HG02885 (cell line): ENCODE results near the gene AUTS2.

Experiments used
- ATAC-seq: cut with Tn5 transposase; IDR thresholded peaks from one replicate; pipeline ENCODE4 v1.9.1; 2021; ENCODE audit warnings: mild to moderate bottlenecking; ENCODE audit not compliant: unreplicated experiment, poor library complexity

Gene AUTS2

GRCh38 chr7:70778585-70778984 is 1180.3 kb downstream of the AUTS2 start:
- no peak for ATAC-seq

DNA sequence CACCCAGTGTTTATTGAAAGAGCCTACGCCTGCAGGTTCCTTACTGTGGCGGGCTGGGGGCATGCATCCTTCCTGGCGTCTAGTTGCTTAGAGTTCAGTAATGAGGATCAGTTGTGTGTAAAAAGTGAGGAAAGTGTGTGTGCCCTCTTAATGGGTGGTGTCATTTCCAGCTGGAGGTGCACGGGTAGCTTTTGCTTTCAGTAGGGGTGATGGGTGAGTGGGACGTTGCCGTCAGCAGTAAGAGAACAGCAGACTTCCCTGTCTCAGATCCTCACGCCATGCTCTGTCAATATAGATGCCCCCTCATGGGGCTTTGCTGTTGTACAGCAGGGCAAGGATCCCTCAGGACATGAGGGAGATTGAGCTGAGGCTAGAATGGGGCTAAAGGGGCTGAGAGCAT is 1181.0 kb downstream of the AUTS2 start:
- no peak for ATAC-seq

- no peak for ATAC-seq
Observed at GRCh38 chr7:70781922-70782311, 1183.6 kb downstream of the AUTS2 start.

DNA sequence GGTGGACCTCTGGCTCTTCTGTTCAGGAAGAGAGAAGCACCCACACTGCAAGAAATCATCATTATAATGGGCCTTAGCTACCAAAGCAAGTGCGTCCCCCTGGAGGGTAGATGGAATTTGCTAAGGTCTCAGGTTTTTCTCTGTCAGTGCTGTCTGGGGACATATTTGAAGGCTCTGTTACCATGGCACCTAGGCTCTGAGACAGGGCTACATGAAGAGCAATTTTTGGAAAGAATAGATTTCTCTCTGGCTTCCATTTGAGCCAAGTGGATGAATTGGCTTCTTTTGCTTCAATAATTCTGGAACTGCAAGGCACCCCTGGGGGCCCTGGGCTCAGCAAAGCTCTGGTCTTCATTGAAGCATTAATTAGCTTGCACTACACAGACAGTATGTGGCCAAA is 1184.5 kb downstream of the AUTS2 start:
- no peak for ATAC-seq

GRCh38 chr7:70785427-70785826 is 1187.2 kb downstream of the AUTS2 start:
- no peak for ATAC-seq

GRCh38 chr7:70786076-70786475 is 1187.8 kb downstream of the AUTS2 start:
- ATAC-seq = no peak

DNA sequence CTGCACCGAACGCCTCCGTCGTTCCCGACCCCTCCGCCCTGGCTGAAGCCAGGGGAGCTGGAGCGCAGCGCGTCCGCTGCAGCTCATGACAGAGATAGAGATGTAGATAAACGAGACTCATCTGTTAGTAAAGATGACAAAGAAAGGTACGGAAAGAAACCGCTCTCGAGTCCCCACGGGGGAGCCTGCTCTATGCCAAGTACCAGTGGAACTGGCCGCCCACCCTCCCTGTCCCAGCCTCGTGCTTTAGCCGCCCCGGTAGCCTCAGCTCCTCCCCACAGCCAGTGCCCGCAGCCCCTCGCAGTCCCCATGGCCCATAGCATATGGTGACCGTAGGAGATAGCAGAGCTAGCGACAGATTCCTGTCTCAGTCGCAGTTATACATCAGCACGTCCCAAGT is 1189.0 kb downstream of the AUTS2 start:
- no peak for ATAC-seq

DNA sequence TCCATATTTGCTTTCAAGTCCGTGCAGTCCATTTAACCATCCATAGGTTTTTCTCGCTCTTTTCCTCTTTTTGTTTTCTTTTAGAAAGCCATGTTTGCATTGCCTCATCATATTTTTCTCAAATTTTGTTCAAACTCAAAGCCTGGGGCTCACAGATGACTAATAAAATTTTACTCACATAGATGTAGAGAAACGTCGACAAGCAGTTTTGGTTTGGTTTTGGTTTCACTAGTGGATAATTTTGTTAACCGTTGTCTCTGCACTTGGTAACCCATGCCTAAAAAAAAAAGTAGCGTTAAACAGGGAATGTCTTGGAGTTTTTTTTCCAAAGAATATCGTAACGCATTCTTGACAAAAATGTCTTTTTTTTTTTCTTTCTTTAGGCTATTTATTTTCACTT is 1189.5 kb downstream of the AUTS2 start:
- ATAC-seq = no peak

GRCh38 chr7:70788276-70788675 is 1190.0 kb downstream of the AUTS2 start:
- ATAC-seq = no peak

DNA sequence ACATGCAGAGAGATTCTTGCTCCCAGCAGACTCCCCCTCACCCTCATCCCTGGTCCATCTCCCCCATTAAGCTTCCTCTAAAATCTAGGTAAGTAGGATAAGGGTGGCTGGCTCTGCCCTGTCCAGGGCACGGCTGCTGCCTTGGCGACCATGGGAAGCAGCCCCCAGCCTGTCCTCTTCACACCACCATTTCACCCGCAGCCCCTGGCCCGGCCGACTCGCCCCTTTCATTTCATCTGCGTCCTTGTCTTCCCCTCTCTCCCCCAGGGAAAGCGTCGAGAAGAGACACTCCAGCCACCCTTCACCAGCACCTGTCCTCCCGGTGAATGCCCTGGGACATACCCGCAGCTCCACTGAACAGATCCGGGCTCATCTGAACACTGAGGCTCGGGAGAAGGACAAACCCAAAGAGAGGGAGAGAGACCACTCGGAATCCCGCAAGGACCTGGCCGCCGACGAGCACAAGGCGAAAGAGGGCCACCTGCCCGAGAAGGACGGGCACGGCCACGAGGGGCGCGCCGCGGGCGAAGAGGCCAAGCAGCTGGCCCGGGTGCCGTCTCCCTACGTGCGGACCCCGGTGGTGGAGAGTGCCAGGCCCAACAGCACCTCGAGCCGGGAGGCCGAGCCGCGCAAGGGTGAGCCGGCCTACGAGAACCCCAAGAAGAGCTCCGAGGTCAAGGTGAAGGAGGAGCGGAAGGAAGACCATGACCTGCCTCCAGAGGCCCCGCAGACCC is 1191.4 kb downstream of the AUTS2 start:
- no peak for ATAC-seq

DNA sequence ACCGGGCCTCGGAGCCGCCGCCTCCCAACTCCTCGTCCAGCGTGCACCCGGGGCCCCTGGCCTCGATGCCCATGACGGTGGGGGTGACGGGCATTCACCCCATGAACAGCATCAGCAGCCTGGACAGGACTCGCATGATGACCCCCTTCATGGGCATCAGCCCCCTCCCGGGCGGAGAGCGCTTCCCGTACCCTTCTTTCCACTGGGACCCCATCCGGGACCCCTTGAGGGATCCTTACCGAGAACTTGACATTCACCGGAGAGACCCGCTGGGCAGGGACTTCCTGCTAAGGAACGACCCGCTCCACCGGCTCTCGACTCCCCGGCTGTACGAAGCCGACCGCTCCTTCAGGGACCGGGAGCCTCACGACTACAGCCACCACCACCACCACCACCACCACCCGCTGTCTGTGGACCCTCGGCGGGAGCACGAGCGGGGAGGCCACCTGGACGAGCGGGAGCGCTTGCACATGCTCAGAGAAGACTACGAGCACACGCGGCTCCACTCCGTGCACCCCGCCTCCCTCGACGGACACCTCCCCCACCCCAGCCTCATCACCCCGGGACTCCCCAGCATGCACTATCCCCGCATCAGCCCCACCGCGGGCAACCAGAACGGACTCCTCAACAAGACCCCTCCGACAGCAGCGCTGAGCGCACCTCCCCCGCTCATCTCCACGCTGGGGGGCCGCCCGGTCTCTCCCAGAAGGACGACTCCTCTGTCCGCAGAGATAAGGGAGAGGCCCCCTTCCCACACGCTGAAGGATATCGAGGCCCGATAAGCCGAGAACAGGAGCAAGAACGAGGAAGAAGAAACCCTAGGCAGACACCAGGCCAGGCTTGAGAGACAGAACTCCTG is 1192.2 kb downstream of the AUTS2 start:
- ATAC-seq = no peak

- ATAC-seq = no peak
Observed at GRCh38 chr7:70791341-70791740, 1193.1 kb downstream of the AUTS2 start.

DNA sequence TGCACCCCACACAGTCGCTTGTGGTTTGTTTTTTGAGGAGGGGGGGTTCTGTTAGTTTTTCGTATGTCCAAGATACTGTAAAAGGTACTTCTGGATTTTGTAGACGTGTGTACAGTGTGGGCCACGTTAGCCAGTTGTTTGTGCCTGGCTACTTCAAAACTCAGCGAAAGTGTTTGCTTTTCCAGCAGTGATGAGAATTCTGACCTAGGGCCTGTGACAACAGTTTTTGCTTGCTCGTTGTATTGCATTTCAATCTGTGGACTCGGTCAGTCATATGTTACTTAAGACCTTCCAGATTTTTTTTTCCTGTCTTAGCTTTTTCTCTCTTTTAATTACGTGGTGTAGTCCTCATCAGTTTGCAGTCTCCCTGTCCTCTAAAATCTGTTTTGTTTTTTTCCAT is 1194.8 kb downstream of the AUTS2 start:
- ATAC-seq = no peak

DNA sequence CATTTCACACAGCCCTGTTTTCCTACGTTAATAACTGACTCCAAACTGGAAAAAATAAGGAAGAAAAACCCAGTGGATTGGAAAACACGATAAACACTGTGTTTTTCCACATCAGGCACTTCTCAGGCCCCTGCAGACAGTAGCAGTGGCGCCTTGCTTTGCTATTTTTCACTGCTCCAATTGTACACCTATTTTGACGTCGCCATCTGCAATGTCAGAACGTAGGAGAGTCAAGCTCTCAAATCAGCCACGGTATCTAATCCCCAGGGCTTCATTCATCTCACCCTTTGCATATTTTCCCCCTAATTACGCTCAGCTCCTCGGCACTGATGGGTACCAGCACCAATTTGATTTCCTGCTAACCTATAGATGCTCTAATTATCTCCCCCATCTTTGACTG is 1195.5 kb downstream of the AUTS2 start:
- no peak for ATAC-seq

DNA sequence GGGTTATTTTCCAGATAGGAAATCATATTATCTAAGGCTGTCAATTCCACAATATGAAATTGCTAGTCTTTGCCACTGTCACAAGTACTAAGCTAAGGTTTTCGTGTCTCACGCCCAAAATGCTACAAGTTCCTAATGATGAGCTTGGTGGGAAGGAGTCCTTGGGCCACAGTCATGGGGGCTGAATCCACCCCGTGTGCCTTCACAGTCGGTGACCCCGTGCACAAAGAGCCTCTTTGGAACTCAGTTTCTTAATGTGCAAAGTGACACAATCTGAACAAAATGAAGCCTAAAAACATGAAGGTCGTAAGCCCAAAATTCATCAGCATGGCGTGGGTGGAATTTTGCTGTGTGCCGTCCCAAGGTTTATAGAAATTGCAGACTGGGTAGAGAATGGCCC is 1196.7 kb downstream of the AUTS2 start:
- ATAC-seq = no peak

GRCh38 chr7:70795948-70796347 is 1197.7 kb downstream of the AUTS2 start:
- ATAC-seq = no peak

- no peak for ATAC-seq
Observed at GRCh38 chr7:70797109-70797514, 1198.8 kb downstream of the AUTS2 start.

DNA sequence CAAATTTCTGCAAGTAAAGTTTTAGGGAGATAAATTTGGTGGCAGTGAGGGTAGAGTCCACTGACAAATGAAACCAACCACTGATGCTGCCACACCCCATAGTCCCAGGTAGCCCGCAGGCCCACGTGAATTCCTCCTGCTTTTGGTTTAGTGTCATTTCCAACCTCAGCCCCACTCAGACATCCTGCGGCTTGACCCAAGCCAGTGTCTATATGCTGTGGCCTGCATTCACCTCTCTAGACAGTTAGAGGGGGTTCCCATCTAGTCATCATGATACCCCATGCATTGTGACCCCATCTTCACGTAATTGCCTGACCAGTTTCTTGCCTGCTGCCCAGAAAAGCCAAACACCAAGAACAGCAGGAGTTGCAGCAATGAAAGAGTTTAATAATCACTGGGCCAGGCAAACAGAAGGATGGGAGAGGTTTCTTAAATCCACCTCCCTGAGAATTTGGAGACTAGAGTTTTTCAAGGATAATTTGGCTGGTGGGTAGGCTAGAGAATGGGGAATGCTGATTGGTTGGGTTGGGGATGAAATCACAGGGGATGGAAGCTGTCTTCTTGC is 1201.6 kb downstream of the AUTS2 start:
- ATAC-seq = peak; percentile 53

DNA sequence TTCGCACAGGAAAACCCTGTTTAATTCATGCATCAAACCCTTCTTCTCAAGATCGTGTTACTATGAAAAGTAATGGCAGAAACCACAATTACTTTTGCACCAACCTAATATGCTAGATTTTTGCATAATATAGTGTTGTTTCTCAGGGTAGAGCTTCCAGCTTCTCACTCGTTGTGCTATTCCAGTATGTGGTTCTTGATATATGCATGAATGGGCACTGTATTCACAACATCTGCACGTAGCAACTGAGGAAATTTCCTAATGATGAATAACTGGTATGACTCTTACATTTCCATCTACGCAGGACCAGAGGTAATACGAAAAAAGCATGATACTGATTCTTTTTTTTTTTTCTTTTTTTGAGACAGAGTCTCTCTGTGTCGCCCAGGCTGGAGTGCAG is 1207.1 kb downstream of the AUTS2 start:
- peak; percentile 79 for ATAC-seq

GRCh38 chr7:70807650-70808049 is 1209.4 kb downstream of the AUTS2 start:
- ATAC-seq = no peak

DNA sequence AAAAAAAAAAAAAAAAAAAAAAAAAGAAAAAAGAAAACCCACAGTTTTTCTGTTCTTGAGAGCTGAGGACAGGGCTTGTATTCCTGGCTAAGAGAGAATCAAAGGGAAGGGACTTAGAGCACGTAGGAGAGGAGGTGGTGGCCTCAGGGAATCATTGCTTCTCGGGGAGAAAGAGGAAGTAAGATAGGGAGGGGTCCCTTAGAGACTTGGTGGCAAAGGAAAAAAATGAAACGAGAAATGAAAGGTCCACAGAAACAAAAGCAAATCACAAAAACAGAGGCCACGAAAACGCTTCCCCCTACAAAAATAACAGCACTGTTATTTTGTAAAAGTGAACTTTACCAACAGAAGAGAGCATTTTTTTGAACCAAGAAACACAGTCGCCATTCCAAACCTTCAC is 1210.6 kb downstream of the AUTS2 start:
- no peak for ATAC-seq
